ENCODE data around the gene SIRT3. TPM values are rescaled to one million over a fixed set of nuclear protein-coding genes. Genes with fewer than 3 reads are reported as not detected.

SIRT3 gene
- total and polyA plus RNA-seq, 2 of the 13 experiments (the other 11 are each of a cell fraction or from before 2014, with no cell fraction given), result 15.1 to 18.2 TPM

DNA sequence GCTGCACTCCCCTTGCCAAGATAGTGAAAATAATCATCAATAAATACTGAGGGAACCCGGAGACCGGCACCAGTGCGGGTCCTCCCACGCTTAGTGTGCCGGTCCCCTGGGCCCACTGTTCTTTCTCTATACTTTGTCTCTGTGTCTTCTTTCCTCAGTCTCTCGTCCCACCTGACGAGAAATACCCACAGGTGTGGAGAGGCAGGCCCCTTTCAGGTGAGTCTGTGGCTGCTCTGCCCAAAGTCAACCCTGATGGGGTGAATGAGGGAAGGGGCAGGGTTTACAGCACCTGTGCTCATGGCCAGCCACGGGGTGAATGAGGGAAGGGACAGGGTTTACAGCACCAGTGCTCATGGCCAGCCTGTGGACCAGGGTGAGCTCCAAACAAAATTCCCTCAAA lies 33.7 kb downstream of the SIRT3 start:
- BruUV-seq (replicated peaks), result no TSS peak
- FAIRE-seq (no peak), DNase-seq (ENCODE audit: low spot score) (no peak), ATAC-seq (no peak)
- Histone ChIP-seq H3K79me2 (ENCODE audit: insufficient read depth, low read length) (peaks cover 20% of the 10 kb centered on the region), H2AFZ (ENCODE audit: low read length) (no peak overlapping the region), H3K4me1 (ENCODE audit: insufficient read depth, low read length) (peaks cover 23% of the 10 kb centered on the region), H3K27me3 (ENCODE audit: control insufficient read depth in 1 of 2, insufficient read depth in 2 of 2, low read length in 2 of 2) (no peaks in the 10 kb centered on the region; a peak in 1 of 5 replicates), H3K9ac (ENCODE audit: insufficient read depth, low read depth, low read length) (no peak overlapping the region), H3K4me3 (replicated peaks in 1 of 3; ENCODE audit: insufficient read depth in 1 of 3, low read depth in 2 of 3, low read length in 3 of 3) (no peak overlapping the region), H4K20me1 (ENCODE audit: insufficient read depth, low read length) (peaks cover 7% of the 10 kb centered on the region; the same call in 1 of the 2 replicates), H3K27ac (ENCODE audit: extremely low read length, insufficient read depth, low read length) (no peak overlapping the region), H3K36me3 (replicated peaks in 1 of 2; ENCODE audit: control insufficient read depth in 1 of 2, insufficient read depth in 2 of 2, low read length in 2 of 2) (peaks cover 3 to 23% of the 10 kb centered on the region in 2 experiments; a peak in 4 of 5 replicates), H3K4me2 (ENCODE audit: low read depth, low read length) (no peak overlapping the region), H3K9me3 (ENCODE audit: low read length) (no peaks in the 10 kb centered on the region)
- intact Hi-C loops (cut with micrococcal nuclease; ENCODE audit: unreplicated experiment) (no loop called here), in situ Hi-C loops (cut with HindIII; ENCODE audit: extremely low pct_ligation_motif_present, low pct_unique_long_range_greater_than_20kb) (no loop called here)
- TF ChIP-seq, protein P1, sequence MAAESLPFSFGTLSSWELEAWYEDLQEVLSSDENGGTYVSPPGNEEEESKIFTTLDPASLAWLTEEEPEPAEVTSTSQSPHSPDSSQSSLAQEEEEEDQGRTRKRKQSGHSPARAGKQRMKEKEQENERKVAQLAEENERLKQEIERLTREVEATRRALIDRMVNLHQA (CRISPR knock-in tag; IDR thresholded peaks at IDR 0.05), result no peak
- TF ChIP-seq AGO2 (optimal IDR thresholded peaks at IDR 0.05; ENCODE audit: low read depth, low read length) (peak; percentile 65), ZNF263 (CRISPR knock-in tag; IDR thresholded peaks at IDR 0.05) (no peak), DPF2 (CRISPR knock-in tag; IDR thresholded peaks at IDR 0.05; ENCODE audit: borderline replicate concordance, low read depth) (no peak), ZNF367 (CRISPR knock-in tag; IDR thresholded peaks at IDR 0.05; ENCODE audit: borderline replicate concordance) (no peak), POLR2G (IDR thresholded peaks at IDR 0.05; ENCODE audit: low read depth, low read length) (0 out of 2 replicates have a peak, but pooled peaks have one; percentile 34), SRY (CRISPR knock-in tag; IDR thresholded peaks at IDR 0.05) (no peak)
- ChIA-PET POLR2A (no interaction called here), CTCF (ENCODE audit: low intra/inter-chr PET ratio, low total read pairs) (no interaction called here)
- 84% methylated on average over 8 of the region's 8 CpGs for whole genome bisulfite sequencing (ENCODE audit: low lambda C conversion rate)

DNA sequence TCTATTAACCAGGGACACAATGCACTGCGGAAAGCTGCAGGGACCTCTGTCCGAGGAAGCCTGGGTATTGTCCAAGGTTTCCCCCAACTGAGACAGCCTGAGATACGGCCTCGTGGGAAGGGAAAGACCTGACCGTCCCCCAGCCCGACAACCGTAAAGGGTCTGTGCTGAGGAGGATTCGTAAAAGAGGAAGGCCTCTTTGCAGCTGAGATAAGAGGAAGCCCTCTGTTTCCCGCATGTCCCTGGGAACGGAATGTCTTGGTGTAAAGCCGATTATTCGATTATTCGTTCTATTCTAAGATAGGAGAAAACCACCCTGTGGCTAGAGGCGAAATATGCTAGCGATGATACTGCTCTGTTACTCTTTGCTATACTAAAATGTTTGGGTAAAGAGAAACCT lies 34.2 kb downstream of the SIRT3 start:
- DNase-seq (ENCODE audit: low spot score) (no peak), ATAC-seq (no peak), FAIRE-seq (no peak)
- WGBS (ENCODE audit: low lambda C conversion rate), result 89% methylated on average over 15 of the region's 15 CpGs
- H3K9me3 ChIP-seq (ENCODE audit: low read length), result no peaks in the 10 kb centered on the region
- intact Hi-C loops (cut with micrococcal nuclease; ENCODE audit: unreplicated experiment), result no loop called here
- TF ChIP-seq ZNF232 (CRISPR knock-in tag; IDR thresholded peaks at IDR 0.05; ENCODE audit: borderline replicate concordance), result no peak
- no peak for TF ChIP-seq ZNF563 (CRISPR knock-in tag; IDR thresholded peaks at IDR 0.05)
- TF ChIP-seq, protein P2, sequence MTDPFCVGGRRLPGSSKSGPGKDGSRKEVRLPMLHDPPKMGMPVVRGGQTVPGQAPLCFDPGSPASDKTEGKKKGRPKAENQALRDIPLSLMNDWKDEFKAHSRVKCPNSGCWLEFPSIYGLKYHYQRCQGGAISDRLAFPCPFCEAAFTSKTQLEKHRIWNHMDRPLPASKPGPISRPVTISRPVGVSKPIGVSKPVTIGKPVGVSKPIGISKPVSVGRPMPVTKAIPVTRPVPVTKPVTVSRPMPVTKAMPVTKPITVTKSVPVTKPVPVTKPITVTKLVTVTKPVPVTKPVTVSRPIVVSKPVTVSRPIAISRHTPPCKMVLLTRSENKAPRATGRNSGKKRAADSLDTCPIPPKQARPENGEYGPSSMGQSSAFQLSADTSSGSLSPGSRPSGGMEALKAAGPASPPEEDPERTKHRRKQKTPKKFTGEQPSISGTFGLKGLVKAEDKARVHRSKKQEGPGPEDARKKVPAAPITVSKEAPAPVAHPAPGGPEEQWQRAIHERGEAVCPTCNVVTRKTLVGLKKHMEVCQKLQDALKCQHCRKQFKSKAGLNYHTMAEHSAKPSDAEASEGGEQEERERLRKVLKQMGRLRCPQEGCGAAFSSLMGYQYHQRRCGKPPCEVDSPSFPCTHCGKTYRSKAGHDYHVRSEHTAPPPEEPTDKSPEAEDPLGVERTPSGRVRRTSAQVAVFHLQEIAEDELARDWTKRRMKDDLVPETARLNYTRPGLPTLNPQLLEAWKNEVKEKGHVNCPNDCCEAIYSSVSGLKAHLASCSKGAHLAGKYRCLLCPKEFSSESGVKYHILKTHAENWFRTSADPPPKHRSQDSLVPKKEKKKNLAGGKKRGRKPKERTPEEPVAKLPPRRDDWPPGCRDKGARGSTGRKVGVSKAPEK (CRISPR knock-in tag; IDR thresholded peaks at IDR 0.05; ENCODE audit: borderline replicate concordance), result no peak
- no peak for TF ChIP-seq STAT5B (CRISPR knock-in tag; IDR thresholded peaks at IDR 0.05)
- no peak for TF ChIP-seq KAT7 (CRISPR knock-in tag; IDR thresholded peaks at IDR 0.05; ENCODE audit: borderline replicate concordance)
- no peak for TF ChIP-seq AHR (CRISPR knock-in tag; IDR thresholded peaks at IDR 0.05)
- TF ChIP-seq MTF2 (CRISPR knock-in tag; IDR thresholded peaks at IDR 0.05; ENCODE audit: borderline replicate concordance), result no peak
- no peak for TF ChIP-seq HOXA5 (CRISPR knock-in tag; IDR thresholded peaks at IDR 0.05)
- no peak for TF ChIP-seq ZKSCAN5 (CRISPR knock-in tag; IDR thresholded peaks at IDR 0.05)
- BruUV-seq (replicated peaks), result no TSS peak
- POLR2A ChIA-PET, result no interaction called here
- H4K20me1 ChIP-seq (ENCODE audit: insufficient read depth, low read length), result peaks cover 7% of the 10 kb centered on the region; the same call in 1 of the 2 replicates
- CTCF ChIA-PET (ENCODE audit: low intra/inter-chr PET ratio, low total read pairs), result no interaction called here
- H2AFZ ChIP-seq (ENCODE audit: low read length), result no peak overlapping the region
- peaks cover 3 to 23% of the 10 kb centered on the region in 2 experiments; a peak in 4 of 5 replicates for H3K36me3 ChIP-seq (replicated peaks in 1 of 2; ENCODE audit: control insufficient read depth in 1 of 2, insufficient read depth in 2 of 2, low read length in 2 of 2)
- in situ Hi-C loops (cut with HindIII; ENCODE audit: extremely low pct_ligation_motif_present, low pct_unique_long_range_greater_than_20kb), result no loop called here
- H3K79me2 ChIP-seq (ENCODE audit: insufficient read depth, low read length), result peaks cover 19% of the 10 kb centered on the region
- peaks cover 23% of the 10 kb centered on the region for H3K4me1 ChIP-seq (ENCODE audit: insufficient read depth, low read length)
- no peaks in the 10 kb centered on the region; a peak in 1 of 5 replicates for H3K27me3 ChIP-seq (ENCODE audit: control insufficient read depth in 1 of 2, insufficient read depth in 2 of 2, low read length in 2 of 2)
- no peak overlapping the region for H3K27ac ChIP-seq (ENCODE audit: extremely low read length, insufficient read depth, low read length)
- H3K4me3 ChIP-seq (replicated peaks in 1 of 3; ENCODE audit: insufficient read depth in 1 of 3, low read depth in 2 of 3, low read length in 3 of 3), result no peak overlapping the region
- H3K9ac ChIP-seq (ENCODE audit: insufficient read depth, low read depth, low read length), result no peak overlapping the region
- no peak overlapping the region for H3K4me2 ChIP-seq (ENCODE audit: low read depth, low read length)
